Uterus (tissue), 2 donors: Measurements from ENCODE around the gene ZBTB7C.

ENCODE experiments used
- CTCF ChIP-seq, 4 experiments: fragments of 200-600 bp in 2 of 4; fragments of 450-650 bp in 2 of 4; sonication (generic) in 2 of 4; IDR thresholded peaks; one replicate each; pipeline ENCODE4 v1.5.1; 2016 to 2019; ENCODE audit warnings: antibody characterized with exemption in 4 of 4, mild to moderate bottlenecking in 2 of 4, moderate library complexity in 1 of 4
- POLR2A ChIP-seq, 2 donors: fragments of 450-650 bp; IDR thresholded peaks; one replicate each; pipeline ENCODE4 v1.6.1; 2016; ENCODE audit warnings: antibody characterized with exemption in 2 of 2, mild to moderate bottlenecking in 1 of 2, moderate library complexity in 1 of 2

GRCh38 chr18:48045744-48046143, 363.4 kb downstream of the ZBTB7C start:
- TF ChIP-seq CTCF (IDR thresholded peaks at IDR 0.05) = no peak
- no peak for TF ChIP-seq POLR2A (IDR thresholded peaks at IDR 0.05)
